ENCODE data around the gene FBXL17. TPM values are rescaled to one million over a fixed set of nuclear protein-coding genes. Genes with fewer than 3 reads are reported as not detected.

The FBXL17 gene
- total RNA-seq, 1 donor from 2014 or later, result 12.7 TPM

DNA sequence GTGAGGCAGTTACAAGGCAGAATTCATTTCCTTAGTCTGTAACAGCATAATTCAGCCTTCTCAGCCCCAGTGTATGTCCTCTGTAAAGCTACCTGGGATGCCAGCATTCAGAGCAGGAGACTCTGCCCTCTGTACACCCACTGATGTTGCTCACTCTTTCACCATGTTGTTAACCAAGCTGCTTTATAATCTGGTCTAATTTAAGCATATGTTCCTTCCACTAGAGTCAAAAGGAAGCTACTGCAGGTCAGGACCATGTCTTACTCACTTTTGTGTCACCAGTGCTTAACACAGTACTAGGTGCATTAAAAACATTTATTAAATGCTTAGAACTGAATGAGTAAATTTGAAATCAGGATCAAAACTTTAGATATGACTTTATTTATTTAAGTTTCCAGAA is 185.6 kb downstream of the FBXL17 start:
- Histone ChIP-seq H4K20me1 (ENCODE audit: insufficient read depth, low read length) (no peaks in the 10 kb centered on the region), H3K4me1 (ENCODE audit: insufficient read depth, low read length) (peaks cover 9% of the 10 kb centered on the region), H3K27me3 (ENCODE audit: insufficient read depth, low read length) (no peaks in the 10 kb centered on the region), H3K4me2 (ENCODE audit: low read length) (no peak overlapping the region), H3K9ac (ENCODE audit: low read length) (no peak overlapping the region), H3K36me3 (ENCODE audit: insufficient read depth, low read length) (no peaks in the 10 kb centered on the region), H3K9me3 (ENCODE audit: insufficient read depth, low read depth, low read length) (no peaks in the 10 kb centered on the region), H2AFZ (ENCODE audit: low read depth, low read length) (no peak overlapping the region), H3K79me2 (ENCODE audit: insufficient read depth, low read length) (no peaks in the 10 kb centered on the region), H3K27ac (ENCODE audit: low read depth, low read length) (no peak overlapping the region), H3K4me3 (ENCODE audit: insufficient read depth, low read depth, low read length) (no peak overlapping the region)
- no peak overlapping the region for H3K27ac Mint-ChIP-seq (ENCODE audit: unreplicated experiment)
- H3K27me3 Mint-ChIP-seq (ENCODE audit: low read depth, unreplicated experiment), result no peaks in the 10 kb centered on the region
- H3K4me3 Mint-ChIP-seq (ENCODE audit: unreplicated experiment), result no peak overlapping the region
- H3K4me1 Mint-ChIP-seq (ENCODE audit: low read depth, unreplicated experiment), result peaks cover 11% of the 10 kb centered on the region
- FAIRE-seq (no peak), DNase-seq (ENCODE audit: low read depth) (no peak)
- H3K9me3 Mint-ChIP-seq (ENCODE audit: unreplicated experiment), result no peaks in the 10 kb centered on the region
- no peak for TF ChIP-seq EZH2 (IDR thresholded peaks at IDR 0.05; ENCODE audit: insufficient read depth, low read length)
- TF ChIP-seq, protein P1, sequence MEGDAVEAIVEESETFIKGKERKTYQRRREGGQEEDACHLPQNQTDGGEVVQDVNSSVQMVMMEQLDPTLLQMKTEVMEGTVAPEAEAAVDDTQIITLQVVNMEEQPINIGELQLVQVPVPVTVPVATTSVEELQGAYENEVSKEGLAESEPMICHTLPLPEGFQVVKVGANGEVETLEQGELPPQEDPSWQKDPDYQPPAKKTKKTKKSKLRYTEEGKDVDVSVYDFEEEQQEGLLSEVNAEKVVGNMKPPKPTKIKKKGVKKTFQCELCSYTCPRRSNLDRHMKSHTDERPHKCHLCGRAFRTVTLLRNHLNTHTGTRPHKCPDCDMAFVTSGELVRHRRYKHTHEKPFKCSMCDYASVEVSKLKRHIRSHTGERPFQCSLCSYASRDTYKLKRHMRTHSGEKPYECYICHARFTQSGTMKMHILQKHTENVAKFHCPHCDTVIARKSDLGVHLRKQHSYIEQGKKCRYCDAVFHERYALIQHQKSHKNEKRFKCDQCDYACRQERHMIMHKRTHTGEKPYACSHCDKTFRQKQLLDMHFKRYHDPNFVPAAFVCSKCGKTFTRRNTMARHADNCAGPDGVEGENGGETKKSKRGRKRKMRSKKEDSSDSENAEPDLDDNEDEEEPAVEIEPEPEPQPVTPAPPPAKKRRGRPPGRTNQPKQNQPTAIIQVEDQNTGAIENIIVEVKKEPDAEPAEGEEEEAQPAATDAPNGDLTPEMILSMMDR (IDR thresholded peaks at IDR 0.05; ENCODE audit: insufficient read depth, low read depth, low read length), result no peak
- no peaks in the 10 kb centered on the region for H3K36me3 Mint-ChIP-seq (ENCODE audit: low read depth, unreplicated experiment)

DNA sequence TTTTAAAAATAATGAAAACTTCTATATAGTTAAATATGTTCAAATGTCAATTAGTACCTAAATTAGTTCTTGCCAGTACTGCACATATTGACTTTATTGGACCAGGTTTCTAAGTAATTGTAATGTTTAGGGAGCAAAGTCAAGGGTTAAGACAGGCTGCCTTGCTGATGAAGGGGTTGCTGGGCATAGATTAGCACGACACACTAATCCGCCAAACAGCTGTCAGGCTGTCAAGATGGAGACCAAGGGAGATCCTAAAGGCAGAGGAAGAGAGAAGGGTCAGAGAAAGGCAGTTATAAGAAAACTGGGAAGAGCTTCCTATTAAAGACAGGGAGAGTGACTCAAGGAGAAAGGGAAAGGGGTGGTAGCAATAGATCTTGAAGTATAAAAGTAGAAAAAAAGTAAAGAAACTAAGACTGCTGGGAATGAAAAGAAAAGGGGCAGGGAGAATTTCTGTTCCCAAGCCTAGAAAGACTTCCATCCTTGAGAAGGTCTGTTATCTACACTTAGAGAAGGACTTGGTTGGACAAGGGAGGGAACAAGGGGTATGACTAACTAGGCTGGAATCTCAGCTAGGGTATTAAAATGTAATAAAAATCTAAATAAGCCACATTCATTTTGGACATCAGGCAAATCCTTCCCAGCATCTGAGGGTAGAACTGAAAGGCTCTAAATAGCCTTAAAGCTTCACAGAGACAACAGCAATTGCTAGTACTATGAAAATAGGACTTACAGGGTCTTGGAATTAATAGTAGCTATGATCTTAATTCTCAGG is 188.7 kb downstream of the FBXL17 start:
- Mint-ChIP-seq H3K4me3 (ENCODE audit: unreplicated experiment) (no peak overlapping the region), H3K27ac (ENCODE audit: unreplicated experiment) (no peak overlapping the region), H3K4me1 (ENCODE audit: low read depth, unreplicated experiment) (peaks cover 11% of the 10 kb centered on the region), H3K36me3 (ENCODE audit: low read depth, unreplicated experiment) (peaks cover 2% of the 10 kb centered on the region), H3K27me3 (ENCODE audit: low read depth, unreplicated experiment) (no peaks in the 10 kb centered on the region), H3K9me3 (ENCODE audit: unreplicated experiment) (no peaks in the 10 kb centered on the region)
- no peak overlapping the region for H2AFZ ChIP-seq (ENCODE audit: low read depth, low read length)
- H3K36me3 ChIP-seq (ENCODE audit: insufficient read depth, low read length), result no peaks in the 10 kb centered on the region
- peak; percentile 84 for DNase-seq (ENCODE audit: low read depth)
- H3K27me3 ChIP-seq (ENCODE audit: insufficient read depth, low read length), result no peaks in the 10 kb centered on the region
- no peak overlapping the region for H3K27ac ChIP-seq (ENCODE audit: low read depth, low read length)
- no peak overlapping the region for H3K4me3 ChIP-seq (ENCODE audit: insufficient read depth, low read depth, low read length)
- peak; percentile 79 for FAIRE-seq
- no peaks in the 10 kb centered on the region for H3K9me3 ChIP-seq (ENCODE audit: insufficient read depth, low read depth, low read length)
- no peaks in the 10 kb centered on the region for H4K20me1 ChIP-seq (ENCODE audit: insufficient read depth, low read length)
- TF ChIP-seq, protein P1 (IDR thresholded peaks at IDR 0.05; ENCODE audit: insufficient read depth, low read depth, low read length), result no peak
- TF ChIP-seq EZH2 (IDR thresholded peaks at IDR 0.05; ENCODE audit: insufficient read depth, low read length), result no peak
- H3K4me1 ChIP-seq (ENCODE audit: insufficient read depth, low read length), result peaks cover 9% of the 10 kb centered on the region
- no peak overlapping the region for H3K9ac ChIP-seq (ENCODE audit: low read length)
- H3K79me2 ChIP-seq (ENCODE audit: insufficient read depth, low read length), result no peaks in the 10 kb centered on the region
- no peak overlapping the region for H3K4me2 ChIP-seq (ENCODE audit: low read length)

DNA sequence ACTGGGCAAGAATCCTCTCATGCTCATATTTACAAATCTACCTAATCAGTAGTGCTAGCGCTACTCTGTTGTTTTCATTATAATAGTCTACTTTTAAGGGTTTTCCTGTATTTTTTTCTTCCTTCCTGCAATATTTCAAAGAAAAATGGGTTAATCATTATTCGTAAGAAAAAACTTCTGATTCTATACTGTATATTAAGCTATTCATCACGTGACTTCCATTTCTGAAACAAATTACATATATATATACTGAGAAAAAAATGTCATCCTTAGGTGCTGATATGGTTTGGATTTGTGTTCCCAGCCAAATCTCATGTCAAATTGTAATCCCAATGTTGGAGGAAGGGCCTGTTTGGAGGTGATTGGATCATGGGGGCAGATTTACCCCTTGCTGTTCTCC is 197.0 kb downstream of the FBXL17 start:
- H3K79me2 ChIP-seq (ENCODE audit: insufficient read depth, low read length), result no peaks in the 10 kb centered on the region
- no peaks in the 10 kb centered on the region for H3K27me3 ChIP-seq (ENCODE audit: insufficient read depth, low read length)
- H4K20me1 ChIP-seq (ENCODE audit: insufficient read depth, low read length), result no peaks in the 10 kb centered on the region
- no peak overlapping the region for H3K4me3 Mint-ChIP-seq (ENCODE audit: unreplicated experiment)
- no peak for FAIRE-seq
- H3K4me2 ChIP-seq (ENCODE audit: low read length), result no peak overlapping the region
- no peaks in the 10 kb centered on the region for H3K9me3 Mint-ChIP-seq (ENCODE audit: unreplicated experiment)
- no peak overlapping the region for H2AFZ ChIP-seq (ENCODE audit: low read depth, low read length)
- no peak overlapping the region for H3K4me3 ChIP-seq (ENCODE audit: insufficient read depth, low read depth, low read length)
- H3K27ac ChIP-seq (ENCODE audit: low read depth, low read length), result no peak overlapping the region
- no peaks in the 10 kb centered on the region for H3K4me1 Mint-ChIP-seq (ENCODE audit: low read depth, unreplicated experiment)
- no peaks in the 10 kb centered on the region for H3K36me3 ChIP-seq (ENCODE audit: insufficient read depth, low read length)
- no peak for DNase-seq (ENCODE audit: low read depth)
- no peak overlapping the region for H3K27ac Mint-ChIP-seq (ENCODE audit: unreplicated experiment)
- H3K36me3 Mint-ChIP-seq (ENCODE audit: low read depth, unreplicated experiment), result peaks cover 2% of the 10 kb centered on the region
- H3K9ac ChIP-seq (ENCODE audit: low read length), result no peak overlapping the region
- H3K9me3 ChIP-seq (ENCODE audit: insufficient read depth, low read depth, low read length), result no peaks in the 10 kb centered on the region
- H3K27me3 Mint-ChIP-seq (ENCODE audit: low read depth, unreplicated experiment), result no peaks in the 10 kb centered on the region
- no peak for TF ChIP-seq EZH2 (IDR thresholded peaks at IDR 0.05; ENCODE audit: insufficient read depth, low read length)
- no peaks in the 10 kb centered on the region for H3K4me1 ChIP-seq (ENCODE audit: insufficient read depth, low read length)
